Loucy (cell line): ENCODE results near the gene PI3.

ENCODE experiments used
- H2AFZ ChIP-seq: fragments of 200-600 bp; sonication (generic); 2 replicates; pipeline ENCODE4 v1.6.0; 2016; ENCODE audit warnings: antibody characterized with exemption, mild to moderate bottlenecking, low read length, moderate library complexity
- H3F3A ChIP-seq: fragments of 200-600 bp; 2 replicates; pipeline ENCODE4 v1.6.0; 2016; ENCODE audit warnings: antibody characterized with exemption, low read depth, mild to moderate bottlenecking
- H3K27me3 ChIP-seq: fragments of 200-600 bp; sonication (generic); 2 replicates; pipeline ENCODE4 v1.6.1; 2014; ENCODE audit warnings: low read length, mild to moderate bottlenecking; ENCODE audit not compliant: insufficient read depth, poor library complexity, severe bottlenecking
- H3K36me3 ChIP-seq: fragments of 200-600 bp; sonication (generic); 2 replicates; pipeline ENCODE4 v1.6.1; 2016; ENCODE audit warnings: low read length; ENCODE audit not compliant: insufficient read depth
- H3K4me1 ChIP-seq: fragments of 200-600 bp; sonication (generic); 2 replicates; pipeline ENCODE4 v1.5.1; 2014; ENCODE audit warnings: low read length, mild to moderate bottlenecking; ENCODE audit not compliant: insufficient read depth, poor library complexity, severe bottlenecking
- H3K4me2 ChIP-seq: fragments of 200-600 bp; sonication (generic); 2 replicates; pipeline ENCODE4 v1.6.0; 2014; ENCODE audit warnings: antibody characterized with exemption, low read length, low read depth, mild to moderate bottlenecking; ENCODE audit not compliant: poor library complexity, severe bottlenecking
- H3K4me3 ChIP-seq: fragments of 200-600 bp; sonication (generic); 2 replicates; pipeline ENCODE4 v1.5.1; 2014; ENCODE audit warnings: low read length, mild to moderate bottlenecking, mixed read lengths; ENCODE audit not compliant: poor library complexity, severe bottlenecking
- H3K79me2 ChIP-seq: fragments of 200-600 bp; sonication (generic); 2 replicates; pipeline ENCODE4 v1.6.1; 2014; ENCODE audit warnings: low read length; ENCODE audit not compliant: insufficient read depth
- H3K9ac ChIP-seq: fragments of 200-600 bp; sonication (generic); 2 replicates; pipeline ENCODE4 v1.6.0; 2014; ENCODE audit warnings: mild to moderate bottlenecking, low read depth, low read length, moderate library complexity; ENCODE audit not compliant: poor library complexity, severe bottlenecking
- H3K9me2 ChIP-seq: fragments of 200-600 bp; sonication (generic); replicated peaks from 2 replicates; pipeline ENCODE4 v1.6.1; 2016; ENCODE audit warnings: low read depth, low read length, mixed read lengths
- H3K9me3 ChIP-seq: fragments of 200-600 bp; sonication (generic); 2 replicates; pipeline ENCODE4 v1.6.1; 2014; ENCODE audit warnings: mild to moderate bottlenecking, antibody characterized with exemption, low read length, low read depth; ENCODE audit not compliant: insufficient read depth
- H4K20me1 ChIP-seq: fragments of 200-600 bp; sonication (generic); 2 replicates; pipeline ENCODE4 v1.6.0; 2014; ENCODE audit warnings: antibody characterized with exemption, low read length, mild to moderate bottlenecking; ENCODE audit not compliant: insufficient read depth, poor library complexity, severe bottlenecking
- EZH2phosphoT487 ChIP-seq: fragments of 200-600 bp; IDR thresholded peaks from 2 replicates; pipeline ENCODE4 v1.6.1; 2018; ENCODE audit warnings: antibody characterized with exemption, mild to moderate bottlenecking, moderate library complexity, borderline replicate concordance
- TF ChIP-seq, protein P1 (sequence below): fragments of 200-600 bp; sonication (generic); conservative IDR thresholded peaks from 2 replicates; pipeline ENCODE4 v1.5.1; 2014; ENCODE audit warnings: mild to moderate bottlenecking, antibody characterized with exemption, low read length

PI3 gene

DNA sequence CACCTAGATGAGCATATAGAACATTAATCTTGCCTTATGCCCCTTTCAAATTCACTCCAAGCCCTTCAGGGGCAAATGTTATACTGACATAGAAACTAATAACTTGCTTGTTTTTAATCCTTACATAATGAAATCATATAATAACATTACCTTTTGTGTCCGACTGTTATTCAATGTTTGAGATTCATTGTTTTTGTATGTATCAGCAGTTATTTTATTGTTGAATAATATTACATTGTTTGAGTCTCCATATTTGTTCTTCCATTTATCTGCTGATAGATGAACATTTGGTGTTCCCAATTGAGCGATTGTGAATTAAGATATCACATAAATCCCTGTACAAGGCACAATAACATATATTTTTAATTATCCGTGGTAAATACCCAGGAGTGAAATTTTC lies 38.1 kb downstream of the PI3 start:
- Histone ChIP-seq H2AFZ (no peak overlapping the region), H4K20me1 (no peaks in the 10 kb centered on the region), H3F3A (no peaks in the 10 kb centered on the region), H3K4me1 (no peaks in the 10 kb centered on the region), H3K4me3 (no peak overlapping the region), H3K79me2 (no peaks in the 10 kb centered on the region), H3K9me2 (no peaks in the 10 kb centered on the region), H3K36me3 (no peaks in the 10 kb centered on the region), H3K4me2 (no peak overlapping the region), H3K9ac (no peak overlapping the region), H3K27me3 (no peaks in the 10 kb centered on the region), H3K9me3 (no peaks in the 10 kb centered on the region)
- no peak for TF ChIP-seq EZH2phosphoT487
- TF ChIP-seq, protein P1, sequence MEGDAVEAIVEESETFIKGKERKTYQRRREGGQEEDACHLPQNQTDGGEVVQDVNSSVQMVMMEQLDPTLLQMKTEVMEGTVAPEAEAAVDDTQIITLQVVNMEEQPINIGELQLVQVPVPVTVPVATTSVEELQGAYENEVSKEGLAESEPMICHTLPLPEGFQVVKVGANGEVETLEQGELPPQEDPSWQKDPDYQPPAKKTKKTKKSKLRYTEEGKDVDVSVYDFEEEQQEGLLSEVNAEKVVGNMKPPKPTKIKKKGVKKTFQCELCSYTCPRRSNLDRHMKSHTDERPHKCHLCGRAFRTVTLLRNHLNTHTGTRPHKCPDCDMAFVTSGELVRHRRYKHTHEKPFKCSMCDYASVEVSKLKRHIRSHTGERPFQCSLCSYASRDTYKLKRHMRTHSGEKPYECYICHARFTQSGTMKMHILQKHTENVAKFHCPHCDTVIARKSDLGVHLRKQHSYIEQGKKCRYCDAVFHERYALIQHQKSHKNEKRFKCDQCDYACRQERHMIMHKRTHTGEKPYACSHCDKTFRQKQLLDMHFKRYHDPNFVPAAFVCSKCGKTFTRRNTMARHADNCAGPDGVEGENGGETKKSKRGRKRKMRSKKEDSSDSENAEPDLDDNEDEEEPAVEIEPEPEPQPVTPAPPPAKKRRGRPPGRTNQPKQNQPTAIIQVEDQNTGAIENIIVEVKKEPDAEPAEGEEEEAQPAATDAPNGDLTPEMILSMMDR: no peak

GRCh38 chr20:45218124-45218523 lies 43.4 kb downstream of the PI3 start:
- Histone ChIP-seq H3K9me3 (no peaks in the 10 kb centered on the region), H3K9me2 (no peaks in the 10 kb centered on the region), H3K4me1 (no peaks in the 10 kb centered on the region), H3K4me3 (no peak overlapping the region), H2AFZ (no peak overlapping the region), H4K20me1 (no peaks in the 10 kb centered on the region), H3K9ac (no peak overlapping the region), H3K27me3 (peaks cover 5% of the 10 kb centered on the region), H3K4me2 (no peak overlapping the region), H3F3A (no peaks in the 10 kb centered on the region), H3K36me3 (no peaks in the 10 kb centered on the region), H3K79me2 (no peaks in the 10 kb centered on the region)
- TF ChIP-seq, protein P1: no peak
- no peak for TF ChIP-seq EZH2phosphoT487

DNA sequence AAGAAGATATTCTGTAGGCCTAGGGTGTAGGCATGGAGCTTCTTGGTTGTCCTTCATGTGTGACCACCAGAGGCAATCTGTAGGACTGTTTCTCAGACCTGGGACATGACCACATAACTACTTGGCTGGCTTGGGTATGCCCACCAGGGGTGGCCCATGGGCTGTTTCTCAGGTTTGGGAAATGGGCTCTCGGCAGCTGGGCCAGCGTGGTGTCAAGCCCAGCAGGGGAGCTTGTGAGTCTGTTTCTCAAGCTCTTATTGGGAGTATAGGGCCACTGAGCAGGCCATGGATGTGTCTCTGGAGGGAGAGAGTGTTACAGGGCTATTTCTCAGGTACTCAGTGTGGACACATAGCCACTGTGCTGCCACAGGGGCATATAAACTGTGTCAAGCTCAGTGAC lies 43.9 kb downstream of the PI3 start:
- Histone ChIP-seq H3K4me2 (no peak overlapping the region), H3K4me1 (no peaks in the 10 kb centered on the region), H4K20me1 (no peaks in the 10 kb centered on the region), H3F3A (no peaks in the 10 kb centered on the region), H3K9ac (no peak overlapping the region), H2AFZ (no peak overlapping the region), H3K79me2 (no peaks in the 10 kb centered on the region), H3K9me2 (no peaks in the 10 kb centered on the region), H3K27me3 (peaks cover 5% of the 10 kb centered on the region), H3K4me3 (no peak overlapping the region), H3K36me3 (no peaks in the 10 kb centered on the region), H3K9me3 (no peaks in the 10 kb centered on the region)
- TF ChIP-seq EZH2phosphoT487: no peak
- TF ChIP-seq, protein P1: no peak
